GM12873 (cell line): ENCODE data around the gene ISG20.

Experiments
- TF ChIP-seq, protein P1 (sequence below): IDR thresholded peaks from 2 replicates; pipeline ENCODE4 v1.5.1; 2012; ENCODE audit warnings: low read depth, mild to moderate bottlenecking, moderate library complexity, low read length, control low read depth; ENCODE audit not compliant: insufficient read depth; ENCODE audit errors: missing control alignments

The ISG20 gene

GRCh38 chr15:88624971-88625490 is 13.8 kb upstream of the ISG20 start:
- TF ChIP-seq, protein P1, sequence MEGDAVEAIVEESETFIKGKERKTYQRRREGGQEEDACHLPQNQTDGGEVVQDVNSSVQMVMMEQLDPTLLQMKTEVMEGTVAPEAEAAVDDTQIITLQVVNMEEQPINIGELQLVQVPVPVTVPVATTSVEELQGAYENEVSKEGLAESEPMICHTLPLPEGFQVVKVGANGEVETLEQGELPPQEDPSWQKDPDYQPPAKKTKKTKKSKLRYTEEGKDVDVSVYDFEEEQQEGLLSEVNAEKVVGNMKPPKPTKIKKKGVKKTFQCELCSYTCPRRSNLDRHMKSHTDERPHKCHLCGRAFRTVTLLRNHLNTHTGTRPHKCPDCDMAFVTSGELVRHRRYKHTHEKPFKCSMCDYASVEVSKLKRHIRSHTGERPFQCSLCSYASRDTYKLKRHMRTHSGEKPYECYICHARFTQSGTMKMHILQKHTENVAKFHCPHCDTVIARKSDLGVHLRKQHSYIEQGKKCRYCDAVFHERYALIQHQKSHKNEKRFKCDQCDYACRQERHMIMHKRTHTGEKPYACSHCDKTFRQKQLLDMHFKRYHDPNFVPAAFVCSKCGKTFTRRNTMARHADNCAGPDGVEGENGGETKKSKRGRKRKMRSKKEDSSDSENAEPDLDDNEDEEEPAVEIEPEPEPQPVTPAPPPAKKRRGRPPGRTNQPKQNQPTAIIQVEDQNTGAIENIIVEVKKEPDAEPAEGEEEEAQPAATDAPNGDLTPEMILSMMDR = no peak

DNA sequence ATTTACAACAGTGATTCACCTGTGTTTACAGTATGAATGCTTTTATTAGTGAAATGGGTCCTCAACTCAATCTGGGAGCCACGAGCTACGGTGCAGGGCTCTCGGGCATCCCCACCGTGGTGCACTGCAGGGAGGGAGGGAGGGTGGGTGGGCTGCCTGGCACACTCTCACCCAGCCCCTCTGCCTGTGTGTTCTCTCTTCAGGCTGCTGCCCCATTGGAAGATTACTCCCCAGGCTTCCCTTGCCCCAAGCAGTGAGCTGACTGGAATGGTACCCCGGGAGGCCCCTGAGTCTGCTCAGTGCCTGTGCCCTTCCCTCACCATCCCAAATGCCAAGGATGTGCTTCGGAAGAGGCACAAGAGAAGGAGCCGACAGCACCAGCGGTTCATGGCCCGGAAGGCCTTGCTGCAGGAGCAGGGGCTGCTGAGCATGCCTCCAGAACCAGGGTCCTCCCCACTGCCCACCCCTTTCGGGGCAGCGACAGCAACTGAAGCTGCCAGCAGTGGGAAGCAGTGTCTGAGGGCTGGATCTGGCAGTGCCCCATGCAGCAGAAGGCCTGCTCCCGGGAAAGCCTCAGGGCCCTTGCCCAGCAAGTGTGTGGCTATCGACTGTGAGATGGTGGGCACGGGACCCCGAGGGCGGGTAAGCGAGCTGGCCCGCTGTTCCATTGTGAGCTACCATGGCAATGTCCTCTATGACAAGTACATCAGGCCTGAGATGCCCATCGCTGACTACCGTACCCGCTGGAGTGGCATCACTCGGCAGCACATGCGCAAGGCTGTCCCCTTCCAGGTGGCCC is 12.7 kb upstream of the ISG20 start:
- TF ChIP-seq, protein P1 = no peak

- TF ChIP-seq, protein P1 = no peak
Measured at GRCh38 chr15:88627463-88627862, 11.4 kb upstream of the ISG20 start.

DNA sequence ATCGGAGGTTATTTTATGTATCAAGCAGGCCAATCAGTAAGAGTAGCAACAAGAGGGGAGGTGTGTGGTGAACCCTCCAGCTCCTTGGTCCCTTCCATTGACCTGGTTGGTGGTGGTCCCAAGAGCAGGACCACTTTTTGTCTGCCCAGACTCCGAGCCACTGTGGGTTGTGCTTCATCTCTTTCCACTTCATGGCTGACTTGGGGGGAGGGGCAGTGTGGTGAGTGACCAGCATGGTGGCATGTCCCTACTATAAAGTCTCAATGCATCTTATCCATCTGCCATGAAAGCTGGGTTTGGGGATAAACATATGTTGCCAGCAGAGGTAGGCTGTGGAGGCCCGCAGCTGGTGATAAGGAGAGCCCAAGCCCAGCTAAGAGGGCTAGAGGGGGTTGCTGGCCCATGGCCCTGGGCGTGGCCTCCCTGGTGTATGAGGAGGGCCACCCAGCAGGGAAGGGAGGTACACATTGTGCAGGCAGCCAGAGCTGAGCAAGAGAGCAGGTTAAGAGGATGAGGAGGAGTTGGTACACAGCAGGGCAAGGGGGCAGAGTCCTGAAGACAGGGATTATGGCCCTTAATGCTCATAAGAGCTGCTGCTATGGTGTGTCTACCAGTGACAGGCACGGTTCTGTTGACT is 10.7 kb upstream of the ISG20 start:
- TF ChIP-seq, protein P1 = no peak

GRCh38 chr15:88629071-88629470 is 9.7 kb upstream of the ISG20 start:
- TF ChIP-seq, protein P1 = no peak

DNA sequence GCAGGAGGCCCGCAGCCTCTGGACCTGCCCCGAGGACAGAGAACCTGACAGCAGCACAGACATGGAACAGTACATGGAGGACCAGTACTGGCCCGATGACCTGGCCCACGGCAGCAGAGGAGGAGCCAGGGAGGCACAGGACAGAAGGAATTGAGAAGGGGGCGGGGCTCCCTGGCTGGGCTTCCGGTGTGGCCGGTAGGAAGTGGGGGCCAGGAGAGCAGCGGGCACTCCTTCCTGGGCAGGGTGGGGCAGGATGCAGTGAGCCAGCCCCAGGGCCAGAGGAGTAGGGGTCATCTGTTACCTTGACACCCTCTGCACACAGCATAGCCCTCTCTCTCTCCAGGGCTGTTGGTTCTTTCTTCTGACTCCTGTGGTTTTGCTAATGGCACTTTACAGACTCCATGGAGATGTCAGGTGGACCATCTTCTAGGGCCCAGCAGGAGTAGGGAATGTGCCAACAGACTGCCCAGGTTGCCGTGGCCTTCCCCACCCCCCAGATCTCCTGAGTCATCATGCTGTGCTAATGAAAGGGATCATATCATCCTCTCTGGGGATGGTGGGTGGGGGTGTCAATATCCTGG is 8.6 kb upstream of the ISG20 start:
- TF ChIP-seq, protein P1 = no peak
